GM18861 (cell line): ENCODE measurements around the gene KLHL5.
"Not testable (repeated sequence)": the region's sequence is repeated elsewhere in the genome, so short reads cannot be mapped to it uniquely, and the experiment has no call there.

Experiments used
- ATAC-seq: cut with Tn5 transposase; IDR thresholded peaks from one replicate; pipeline ENCODE4 v1.9.1; 2021; ENCODE audit not compliant: unreplicated experiment

The KLHL5 gene

GRCh38 chr4:39062094-39062769 lies at the start of gene KLHL5:
KLHL5 (plus strand) TSS chr4:39062232; CDS start chr4:39062653, 421 bp downstream.
- no peak for ATAC-seq

- ATAC-seq, result no peak
These were observed 48.0 kb upstream of the KLHL5 start for GRCh38 chr4:39014028-39014427.

- ATAC-seq, result no peak
These were observed 41.9 kb upstream of the KLHL5 start for GRCh38 chr4:39020130-39020529.

GRCh38 chr4:39021631-39022030 lies 40.4 kb upstream of the KLHL5 start:
- ATAC-seq, result no peak

- no peak for ATAC-seq
These were observed 39.8 kb upstream of the KLHL5 start for GRCh38 chr4:39022241-39022640.

GRCh38 chr4:39023059-39023458 lies 39.0 kb upstream of the KLHL5 start:
- no peak for ATAC-seq

GRCh38 chr4:39024311-39024865 lies 37.6 kb upstream of the KLHL5 start:
- ATAC-seq, result no peak

- no peak for ATAC-seq
These were observed 36.4 kb upstream of the KLHL5 start for GRCh38 chr4:39025552-39026085.

GRCh38 chr4:39026096-39026495 lies 35.9 kb upstream of the KLHL5 start:
- no peak for ATAC-seq

- no peak for ATAC-seq
These were observed 32.0 kb upstream of the KLHL5 start for GRCh38 chr4:39029752-39030694.

- no peak for ATAC-seq
These were observed 31.3 kb upstream of the KLHL5 start for GRCh38 chr4:39030725-39031124.

GRCh38 chr4:39031590-39032020 lies 30.4 kb upstream of the KLHL5 start:
- not testable (repeated sequence) for ATAC-seq

GRCh38 chr4:39032218-39033085 lies 29.6 kb upstream of the KLHL5 start, which contains the start of gene TMEM156:
TMEM156 (minus strand) TSS chr4:39032409; CDS start chr4:39032313, 96 bp downstream.
- ATAC-seq, result peak; percentile 58

- ATAC-seq, result no peak
These were observed 25.9 kb upstream of the KLHL5 start for GRCh38 chr4:39036172-39036571.

- no peak for ATAC-seq
These were observed 24.6 kb upstream of the KLHL5 start for GRCh38 chr4:39037491-39037825.

GRCh38 chr4:39037941-39038340 lies 24.1 kb upstream of the KLHL5 start:
- ATAC-seq, result no peak

- ATAC-seq, result no peak
These were observed 22.9 kb upstream of the KLHL5 start for GRCh38 chr4:39039108-39039507.

GRCh38 chr4:39042366-39042765 lies 19.7 kb upstream of the KLHL5 start:
- ATAC-seq, result no peak

- ATAC-seq, result no peak
These were observed 18.8 kb upstream of the KLHL5 start for GRCh38 chr4:39043058-39043860.
